Activated T-cell treated with anti-CD3 and anti-CD28 coated beads, Interleukin-2, amount 50 U/mL, for 48 hours (primary cell): Measurements from ENCODE around the gene SMYD3.
"Not testable (repeated sequence)": the region's sequence is repeated elsewhere in the genome, so short reads cannot be mapped to it uniquely, and the experiment has no call there.

Source experiments
- DNase-seq, 2 experiments: peaks; one replicate each; pipeline ENCODE4 v3.0.0-alpha.2; 2020

The SMYD3 gene

DNA sequence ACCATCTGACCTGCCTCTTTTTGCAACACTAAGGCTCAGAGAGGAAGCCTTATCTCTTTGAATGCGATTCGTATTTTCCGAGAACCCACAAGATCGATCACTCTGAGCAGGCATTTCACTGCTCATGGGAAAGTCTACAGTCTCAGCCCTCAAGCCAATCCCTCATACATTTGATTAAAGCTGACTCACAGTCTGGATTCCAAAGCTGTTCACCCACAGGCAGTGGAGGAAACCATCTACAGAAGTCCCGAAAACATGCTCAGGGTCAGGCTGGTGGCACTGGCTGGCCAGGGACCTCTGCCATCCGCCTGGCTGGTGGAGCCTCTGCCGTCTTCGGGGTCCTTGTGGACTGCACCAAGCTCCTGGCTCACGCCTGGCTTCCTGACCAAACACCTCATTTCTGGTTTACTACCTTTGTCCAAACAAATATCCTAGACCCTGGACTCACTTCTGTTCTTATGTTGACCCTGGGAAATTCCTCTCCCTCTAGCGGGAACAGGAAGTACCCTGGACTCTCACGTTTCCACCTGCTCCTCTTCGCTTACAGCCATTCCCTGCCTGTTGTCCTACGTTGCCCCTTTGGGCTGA is 650.0 kb downstream of the SMYD3 start:
- DNase-seq, result no peak

- DNase-seq, result no peak
These were observed 651.0 kb downstream of the SMYD3 start for GRCh38 chr1:245855846-245856730.

GRCh38 chr1:245853291-245853690 is 653.8 kb downstream of the SMYD3 start:
- no peak for DNase-seq

GRCh38 chr1:245843101-245843500 is 664.0 kb downstream of the SMYD3 start:
- no peak for DNase-seq

DNA sequence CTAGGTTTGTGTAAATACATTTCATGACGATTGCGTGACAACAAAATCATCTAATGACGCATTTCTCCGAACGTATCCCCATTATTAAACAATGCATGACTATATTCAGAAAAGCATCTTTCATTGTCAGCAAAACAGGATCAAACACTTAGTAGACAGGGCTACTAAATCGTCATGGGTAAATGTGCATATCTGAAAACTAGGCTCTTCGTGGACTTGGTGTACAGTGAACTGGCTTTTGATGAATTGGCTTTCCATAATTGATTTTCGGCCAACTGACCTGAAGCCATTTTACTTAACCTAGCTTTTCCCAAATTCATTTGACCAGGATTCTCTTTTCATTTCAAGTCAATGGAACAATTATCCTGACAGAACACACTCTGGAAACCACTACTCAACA is 665.0 kb downstream of the SMYD3 start:
- no peak for DNase-seq

GRCh38 chr1:245840971-245841370 is 666.1 kb downstream of the SMYD3 start:
- DNase-seq, result no peak

DNA sequence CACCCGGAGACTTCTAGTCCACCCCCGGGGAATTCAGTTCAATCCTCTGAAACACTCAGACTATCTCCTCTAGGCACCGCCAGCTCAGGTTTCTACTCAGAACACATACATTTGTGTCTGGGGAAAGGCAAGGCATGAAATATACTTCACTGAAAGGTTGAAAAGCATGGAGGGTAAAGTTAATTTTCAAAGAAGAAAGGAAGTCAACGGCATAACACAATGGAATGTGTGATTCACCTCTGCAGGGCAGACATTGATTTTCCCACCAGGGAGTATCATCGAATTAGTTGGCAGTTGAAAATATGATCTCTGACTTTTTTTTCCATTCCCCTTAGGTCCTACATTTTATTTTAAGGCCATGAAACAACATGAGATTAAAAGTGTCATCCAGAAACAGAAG is 669.4 kb downstream of the SMYD3 start:
- no peak for DNase-seq

DNA sequence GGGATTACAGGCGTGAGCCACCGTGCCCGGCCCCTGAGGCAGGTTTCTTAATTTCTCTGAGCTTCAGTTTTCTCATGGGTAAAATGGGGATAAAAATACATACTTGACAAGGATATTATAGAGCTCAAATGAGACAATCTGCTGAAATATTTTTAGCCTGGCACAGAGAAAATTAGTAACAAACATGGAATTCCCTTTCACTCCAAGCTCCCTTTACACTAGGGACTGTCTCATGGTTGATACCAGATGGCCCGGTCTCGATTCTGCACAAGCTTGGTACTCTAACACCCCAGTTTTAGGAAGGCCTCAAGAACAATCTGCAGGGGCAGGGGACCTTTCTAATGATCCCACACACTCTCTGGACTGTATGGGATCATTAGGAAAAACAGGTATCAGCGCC is 671.7 kb downstream of the SMYD3 start:
- no peak for DNase-seq

- DNase-seq, result no peak
These were observed 673.1 kb downstream of the SMYD3 start for GRCh38 chr1:245834002-245834401.

DNA sequence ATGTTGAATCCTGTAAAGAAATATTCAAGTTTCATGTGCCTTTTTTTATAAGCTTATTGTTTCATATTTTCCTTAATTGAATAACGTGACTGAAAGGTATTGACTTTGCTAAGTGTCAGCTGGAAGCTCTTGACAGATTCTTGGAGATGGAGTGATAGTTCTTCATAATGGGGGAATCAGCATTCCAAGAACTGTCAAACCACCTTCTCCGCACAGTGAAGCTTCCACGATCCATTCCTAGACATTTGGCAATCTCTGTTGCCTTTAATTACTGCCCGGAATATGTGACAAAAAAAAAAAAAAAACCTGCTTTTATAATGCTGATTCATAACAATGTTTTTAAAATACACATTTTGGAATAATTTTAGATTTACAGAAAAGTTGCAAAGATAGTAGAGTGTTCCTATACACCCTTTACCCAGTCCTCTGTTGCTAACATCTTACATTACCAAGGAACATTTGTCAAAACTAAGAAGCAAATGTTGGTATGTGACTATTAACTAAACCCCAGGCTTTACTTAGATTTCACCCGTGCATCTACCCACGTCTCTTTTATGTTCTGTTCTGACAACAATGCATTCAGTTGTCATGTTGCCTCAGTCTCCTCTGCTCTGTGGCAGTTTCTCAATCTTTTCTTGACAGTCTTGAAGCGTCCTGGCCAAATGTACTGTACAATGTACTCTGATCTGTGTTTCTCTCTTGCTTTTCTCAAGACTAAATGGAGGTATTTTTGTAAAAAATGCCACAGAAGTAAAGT is 674.1 kb downstream of the SMYD3 start:
- DNase-seq, result no peak

DNA sequence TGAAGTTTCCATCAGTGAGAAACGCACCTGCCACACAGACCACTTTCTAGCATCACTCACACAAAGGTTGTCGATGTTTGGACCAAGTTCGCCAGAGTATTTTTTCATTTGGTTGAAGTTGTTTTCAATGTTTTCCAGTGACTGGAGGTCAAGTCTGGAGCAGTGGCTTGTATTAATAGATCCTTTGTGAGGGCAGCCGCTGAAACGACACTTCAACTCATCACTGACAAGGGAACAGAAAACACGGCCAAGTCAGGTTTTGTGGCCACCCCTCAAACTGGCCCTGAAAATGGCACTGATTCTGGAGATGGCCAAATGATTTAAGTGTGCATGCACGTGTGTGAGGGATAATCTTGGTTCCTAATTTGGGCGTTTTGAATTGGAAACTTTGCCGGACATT is 675.6 kb downstream of the SMYD3 start:
- DNase-seq, result no peak

DNA sequence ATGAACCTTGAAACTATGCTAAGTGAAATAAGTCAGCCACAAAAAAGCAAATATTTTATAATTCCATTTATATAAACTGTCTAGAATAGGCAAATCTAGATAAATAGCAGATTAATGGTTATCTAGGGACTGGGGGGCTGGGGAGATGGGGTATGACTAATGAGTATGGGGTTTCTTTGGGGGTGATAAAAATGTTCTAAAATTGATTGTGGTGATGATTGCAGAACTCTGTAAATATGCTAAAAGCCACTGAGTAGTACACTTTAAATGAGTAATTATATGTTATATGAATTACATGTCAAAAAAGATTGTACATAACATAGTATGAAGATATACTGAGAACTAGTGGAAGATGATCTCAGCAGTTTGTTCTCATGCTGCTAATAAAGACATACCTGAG is 677.3 kb downstream of the SMYD3 start:
- no peak for DNase-seq

DNA sequence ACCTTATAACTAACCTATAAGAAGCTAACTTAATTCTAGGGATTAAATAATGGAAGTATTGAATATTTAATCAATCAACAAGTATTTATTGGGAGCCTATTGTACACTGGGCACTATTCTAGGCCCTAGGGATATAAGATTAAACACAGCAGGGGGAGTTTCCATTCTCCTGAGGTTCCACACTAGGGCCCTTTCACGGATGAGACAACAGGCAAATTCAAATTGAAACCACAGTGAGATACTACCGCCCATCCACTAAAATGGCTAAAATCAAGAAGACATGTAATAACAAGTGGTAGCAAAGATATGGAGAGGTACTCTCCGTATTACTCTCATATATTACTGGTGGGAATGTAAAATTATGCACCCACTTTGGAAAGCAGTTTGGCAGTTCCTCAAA is 677.9 kb downstream of the SMYD3 start:
- no peak for DNase-seq

- no peak for DNase-seq
These were observed 679.8 kb downstream of the SMYD3 start for GRCh38 chr1:245827301-245827700.

DNA sequence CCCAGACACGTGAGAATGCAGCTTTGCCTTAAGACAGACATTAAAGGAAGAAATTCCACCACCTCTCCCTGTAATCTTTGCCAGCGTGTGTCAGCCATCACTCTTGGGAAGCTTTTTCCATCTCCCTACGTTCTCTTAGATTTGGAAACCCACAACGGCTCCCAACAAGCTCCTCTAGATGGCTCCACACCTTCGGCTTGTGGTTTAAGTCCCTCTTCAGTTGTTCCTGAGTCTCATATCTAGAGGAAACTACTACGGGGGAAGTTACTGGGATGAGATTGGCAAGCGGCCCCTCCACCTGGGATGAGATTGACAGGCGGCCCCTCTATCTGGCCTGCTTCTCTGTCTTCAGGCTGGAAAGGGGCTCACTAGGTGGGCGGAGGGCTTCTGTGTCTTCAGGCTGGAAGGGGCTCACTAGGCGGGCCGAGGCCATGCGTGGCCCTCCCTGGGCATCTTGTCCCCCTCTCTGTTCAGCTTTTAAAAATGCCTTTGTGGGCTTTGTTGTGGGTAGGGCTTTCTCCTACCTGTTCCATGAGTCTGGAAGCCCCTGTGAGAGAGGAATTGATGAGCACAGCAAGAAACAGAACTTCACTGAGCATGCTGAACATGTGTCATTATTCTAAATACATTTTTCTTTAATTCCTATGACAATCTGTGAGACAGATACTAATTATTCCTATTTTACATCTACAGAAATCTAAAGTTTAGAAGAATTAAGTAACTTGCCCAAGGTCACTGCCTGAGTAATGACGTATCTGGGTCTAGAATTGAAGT is 681.8 kb downstream of the SMYD3 start:
- DNase-seq, result no peak

DNA sequence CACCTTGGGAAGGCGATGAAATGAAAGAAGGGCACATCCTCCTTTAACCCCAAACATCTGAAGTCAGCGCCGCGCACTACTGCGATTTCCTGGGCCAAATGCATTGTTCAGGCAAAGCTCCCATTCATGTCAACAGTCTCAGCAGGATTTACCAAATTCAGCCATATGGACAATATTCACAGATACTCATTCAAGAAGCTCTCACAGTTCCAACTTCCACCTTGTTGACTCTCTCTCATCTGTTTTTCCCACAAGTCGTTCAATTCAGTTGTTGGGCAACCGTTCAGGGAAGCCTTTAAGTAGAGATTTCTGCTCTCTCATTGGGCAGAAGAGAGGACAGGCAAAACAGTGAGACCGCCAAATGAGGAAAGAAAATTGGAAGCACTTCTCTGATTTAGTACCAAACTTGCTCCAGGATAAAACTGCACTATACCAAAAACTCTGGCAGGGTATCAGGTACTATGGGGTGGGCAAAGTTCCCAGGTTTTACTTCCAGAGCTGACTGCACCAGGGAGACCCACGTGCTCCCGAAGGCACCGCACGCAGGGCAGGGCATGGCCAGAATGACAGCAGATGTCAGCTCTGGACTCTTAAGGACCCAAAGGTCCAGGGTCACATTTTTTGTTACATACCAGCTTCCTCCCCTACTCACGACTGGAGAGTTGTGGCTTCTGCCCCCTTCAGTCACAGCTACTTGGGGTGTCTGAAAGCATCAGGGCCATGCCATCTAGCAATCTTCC is 683.5 kb downstream of the SMYD3 start:
- no peak for DNase-seq

- DNase-seq, result no peak
These were observed 684.1 kb downstream of the SMYD3 start for GRCh38 chr1:245822996-245823395.

- DNase-seq, result not testable (repeated sequence)
These were observed 688.7 kb downstream of the SMYD3 start for GRCh38 chr1:245818363-245818762.

DNA sequence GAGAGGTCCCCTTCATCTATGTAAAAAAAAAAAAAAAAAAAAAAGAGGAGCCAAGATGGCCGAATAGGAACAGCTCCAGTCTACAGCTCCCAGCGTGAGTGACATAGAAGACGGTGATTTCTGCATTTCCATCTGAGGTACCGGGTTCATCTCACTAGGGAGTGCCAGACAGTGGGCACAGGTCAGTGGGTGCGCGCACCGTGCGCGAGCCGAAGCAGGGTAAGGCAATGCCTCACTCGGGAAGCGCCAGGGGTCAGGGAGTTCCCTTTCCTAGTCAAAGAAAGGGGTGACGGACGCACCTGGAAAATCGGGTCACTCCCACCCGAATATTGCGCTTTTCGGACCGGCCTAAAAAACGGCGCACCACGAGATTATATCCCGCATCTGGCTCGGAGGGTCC is 690.6 kb downstream of the SMYD3 start:
- DNase-seq, result not testable (repeated sequence)

DNA sequence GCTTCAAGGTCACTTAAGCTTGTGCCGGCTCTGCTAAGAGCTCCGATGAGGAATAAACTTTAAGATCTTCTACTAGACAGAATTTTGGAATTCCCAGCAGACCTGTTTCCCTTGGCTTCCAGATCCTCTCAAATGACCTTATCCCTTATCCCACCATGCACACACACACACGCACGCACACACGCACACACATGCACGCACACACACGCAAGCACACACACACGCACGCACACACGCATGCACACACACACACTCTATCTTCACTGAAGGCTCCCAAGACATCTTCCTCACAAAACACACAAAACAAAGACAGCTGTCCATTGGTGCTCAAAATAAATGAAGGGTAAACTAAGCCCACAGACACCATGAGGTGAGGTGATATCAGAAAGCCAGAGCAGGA is 692.4 kb downstream of the SMYD3 start:
- no peak for DNase-seq

DNA sequence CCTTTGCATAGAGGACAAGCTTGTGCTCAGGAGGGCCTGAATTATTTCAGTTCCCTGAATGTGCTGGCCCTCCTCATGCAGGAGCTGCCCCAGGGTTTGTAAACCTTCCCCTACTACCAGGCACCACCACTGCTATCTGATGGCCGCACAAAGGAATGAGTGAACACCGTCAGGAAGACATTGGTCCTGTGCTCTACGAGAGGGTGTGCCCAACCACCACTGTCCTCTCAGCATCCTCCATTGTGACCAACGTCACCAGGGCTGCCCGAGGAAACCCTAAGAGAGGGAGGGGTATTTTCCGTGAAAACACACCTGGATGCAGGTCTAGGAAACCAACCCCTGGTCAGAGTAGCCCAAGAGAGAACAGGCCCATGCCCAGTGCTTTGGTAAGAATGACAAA is 694.8 kb downstream of the SMYD3 start:
- DNase-seq, result no peak

GRCh38 chr1:245810789-245811337 is 696.2 kb downstream of the SMYD3 start:
- DNase-seq, result no peak
